CD4-positive, alpha-beta T cell treated with Interferon gamma for 1 hour (primary cell): ENCODE measurements around the gene CYP4B1.

Experiments used
- DNase-seq: peaks from one replicate; pipeline ENCODE4 v3.0.0-alpha.2; 2020

Gene CYP4B1

DNA sequence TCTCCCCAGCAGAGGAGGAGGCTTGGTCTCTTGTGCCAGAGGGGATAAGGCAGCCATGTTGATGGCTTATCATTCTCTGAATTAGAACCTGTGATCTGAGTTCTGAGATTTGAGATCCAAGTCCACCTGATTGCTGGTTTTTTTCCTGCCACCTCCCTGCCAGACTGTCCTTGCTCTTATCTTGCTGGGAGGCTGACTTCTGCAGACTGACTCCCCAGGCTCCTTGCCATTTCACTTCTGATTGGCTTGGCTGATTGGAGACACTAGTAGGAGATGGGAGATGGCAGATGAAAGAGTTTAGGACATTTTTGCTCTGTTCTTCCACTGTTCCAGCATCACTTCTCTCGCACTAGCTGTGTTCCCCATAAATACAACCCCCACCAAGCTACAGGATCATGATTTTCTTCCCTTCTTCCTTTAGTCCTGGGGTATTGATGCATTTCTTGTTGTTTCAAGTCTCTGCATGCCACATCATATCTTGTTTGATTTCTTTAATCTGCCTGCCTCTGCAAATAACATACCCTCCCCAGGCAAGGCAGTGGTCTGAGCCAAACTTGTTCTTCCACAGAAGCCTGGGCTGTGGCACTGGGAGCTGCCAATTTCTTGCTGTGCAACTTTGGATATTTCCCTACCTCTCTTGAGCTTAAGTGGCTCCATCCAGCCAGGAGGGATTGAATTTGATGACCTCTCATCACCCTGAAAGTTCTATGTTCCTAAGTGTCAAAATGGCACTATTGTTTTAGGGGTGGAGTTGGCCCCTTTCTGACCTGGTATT, 963 bp upstream of the CYP4B1 start:
- DNase-seq: no peak

DNA sequence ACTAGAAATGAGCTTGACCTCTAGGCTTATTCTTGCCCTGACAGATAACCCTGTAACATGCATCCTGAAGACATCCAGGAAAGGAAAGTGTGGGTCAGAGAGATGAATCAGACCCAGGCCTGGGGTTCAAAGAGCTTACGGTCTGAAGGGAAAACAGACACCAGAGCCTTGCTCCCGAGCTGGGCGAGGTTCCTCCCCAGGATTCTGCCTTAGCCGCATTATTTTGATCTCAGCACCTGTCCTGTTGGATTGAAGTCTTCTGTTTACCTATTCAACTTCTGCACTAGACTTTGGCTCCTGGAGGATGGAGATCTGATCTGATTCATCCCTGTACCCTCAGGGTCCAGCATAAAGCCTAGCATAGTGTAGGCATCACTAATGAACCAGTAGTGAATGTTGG, 1.9 kb downstream of the CYP4B1 start:
- no peak for DNase-seq

DNA sequence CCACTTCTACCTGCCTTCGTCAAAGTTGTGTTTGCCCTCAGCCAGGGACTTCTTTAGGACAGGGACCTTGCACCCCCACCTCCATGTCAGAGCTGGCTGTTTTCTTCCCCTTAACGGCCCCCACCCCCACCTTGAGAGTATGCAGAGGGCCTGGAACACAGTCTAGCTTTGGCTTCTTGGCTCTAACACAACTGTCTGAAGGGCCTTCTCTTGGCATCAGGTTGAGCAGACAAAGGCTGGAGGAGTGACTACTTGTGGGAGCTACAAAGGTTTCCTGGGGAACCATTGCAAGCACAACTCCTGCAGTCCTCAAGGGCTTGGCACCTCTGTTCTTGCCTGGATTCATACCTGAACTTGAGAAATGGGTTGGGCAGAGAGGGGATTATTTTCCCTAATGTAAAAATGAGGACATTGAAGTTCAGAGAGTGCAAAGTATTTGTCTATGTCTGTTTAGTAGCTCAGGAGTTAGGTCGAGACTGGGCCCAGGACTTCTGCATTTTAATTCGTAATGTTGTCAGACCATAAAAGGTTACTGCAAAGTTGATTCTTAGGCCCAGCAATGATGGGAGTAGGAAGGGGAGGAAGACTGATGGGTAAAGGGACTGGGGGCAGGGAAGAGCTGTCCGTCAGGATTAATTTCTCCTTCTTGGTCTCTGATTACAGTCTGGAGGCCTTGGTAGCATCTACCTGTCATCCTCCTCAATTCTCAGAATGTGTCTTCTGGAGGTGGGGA, 2.6 kb downstream of the CYP4B1 start:
- no peak for DNase-seq

DNA sequence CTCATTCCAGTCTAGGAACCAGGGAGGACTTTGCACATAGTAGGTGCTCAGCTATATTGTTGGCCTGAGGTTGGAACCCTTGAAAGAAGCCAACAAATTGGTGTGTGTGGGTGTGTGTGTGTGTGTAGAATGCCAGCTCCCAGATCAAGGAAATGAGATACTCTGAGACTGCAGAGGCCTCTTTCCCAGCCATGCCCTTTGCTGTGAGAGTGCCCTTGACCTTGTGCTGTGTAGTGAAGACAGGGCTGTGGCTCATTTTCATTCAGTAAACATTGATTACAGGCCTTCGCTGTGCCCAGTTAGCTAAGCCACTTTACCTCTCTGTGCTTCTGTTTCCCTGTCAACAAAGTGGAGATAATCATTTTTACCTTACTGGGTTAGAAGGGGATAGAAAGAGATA, 3.2 kb downstream of the CYP4B1 start:
- no peak for DNase-seq

DNA sequence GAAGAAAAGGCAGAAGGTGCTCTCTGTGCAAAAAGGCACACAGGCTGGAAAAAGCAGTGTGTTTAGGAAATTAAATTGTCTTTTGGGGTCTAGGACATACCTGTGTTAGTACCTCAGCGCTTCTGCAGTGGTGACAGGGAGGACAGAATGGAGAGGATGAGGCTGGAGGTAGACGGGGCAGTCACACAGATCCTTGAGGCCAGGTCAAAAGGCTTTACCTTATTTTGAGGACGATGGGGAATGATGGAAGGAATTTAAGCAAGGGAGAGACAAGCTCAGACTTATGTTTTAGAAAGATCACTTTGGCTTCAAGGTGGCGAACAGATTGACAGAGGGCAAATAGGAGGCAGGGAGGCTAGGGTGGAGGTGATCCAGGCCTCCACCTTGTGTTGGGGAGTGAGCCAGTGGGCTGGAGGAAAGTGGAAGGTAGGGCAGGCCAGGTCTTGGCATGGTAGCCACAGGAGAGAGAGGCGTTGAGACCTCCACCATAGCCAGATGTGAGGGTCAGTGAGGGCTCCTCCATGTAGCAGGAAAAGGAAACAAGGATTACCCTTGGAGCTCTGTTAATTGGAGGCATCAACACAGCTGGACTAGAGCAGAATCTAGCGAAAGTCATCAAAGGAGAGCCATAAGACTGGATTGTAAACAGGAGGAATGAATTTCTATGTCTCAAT, 4.2 kb downstream of the CYP4B1 start:
- no peak for DNase-seq

DNA sequence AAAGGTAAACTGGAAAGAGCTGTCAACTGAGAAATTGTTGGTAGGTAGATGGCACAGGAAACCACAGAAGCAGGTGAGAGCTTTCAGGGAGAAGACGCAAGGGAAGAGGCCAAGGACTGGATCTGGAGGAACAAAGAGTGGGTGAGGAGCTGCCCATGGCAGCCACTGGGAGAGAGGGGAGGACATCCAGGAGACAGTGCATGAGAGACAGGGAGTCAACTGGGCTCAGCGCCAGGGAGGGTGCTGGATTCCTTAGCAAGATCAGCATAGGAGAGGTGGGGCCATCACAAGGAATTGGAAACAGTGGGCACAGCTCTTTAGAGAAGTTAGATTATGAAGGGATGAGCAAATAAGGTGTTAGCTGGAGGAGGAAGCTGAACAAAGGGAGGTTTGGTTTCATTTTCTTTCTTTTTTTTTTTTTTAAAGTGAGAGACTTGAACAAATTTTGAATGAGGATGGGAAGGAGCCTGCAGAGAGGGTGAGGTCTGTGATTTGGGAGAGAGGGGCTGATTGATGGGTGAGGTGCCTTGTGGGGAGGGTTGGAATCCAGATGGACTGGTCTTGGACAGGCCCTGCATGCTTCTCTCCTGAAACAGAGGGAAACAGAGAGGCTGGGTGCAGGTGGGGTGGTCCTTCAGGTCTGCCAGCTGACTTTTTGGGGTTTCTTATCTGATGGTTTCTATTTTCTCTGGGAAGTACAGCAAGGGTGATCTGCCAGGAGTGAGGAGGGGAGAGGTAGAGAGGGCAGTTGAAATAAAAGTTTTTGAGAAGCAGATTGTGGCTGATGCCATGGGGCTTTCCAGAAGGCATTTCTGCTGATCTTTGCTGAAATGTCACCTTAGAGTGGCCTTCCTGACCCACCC, 5.4 kb downstream of the CYP4B1 start:
- DNase-seq: no peak

DNA sequence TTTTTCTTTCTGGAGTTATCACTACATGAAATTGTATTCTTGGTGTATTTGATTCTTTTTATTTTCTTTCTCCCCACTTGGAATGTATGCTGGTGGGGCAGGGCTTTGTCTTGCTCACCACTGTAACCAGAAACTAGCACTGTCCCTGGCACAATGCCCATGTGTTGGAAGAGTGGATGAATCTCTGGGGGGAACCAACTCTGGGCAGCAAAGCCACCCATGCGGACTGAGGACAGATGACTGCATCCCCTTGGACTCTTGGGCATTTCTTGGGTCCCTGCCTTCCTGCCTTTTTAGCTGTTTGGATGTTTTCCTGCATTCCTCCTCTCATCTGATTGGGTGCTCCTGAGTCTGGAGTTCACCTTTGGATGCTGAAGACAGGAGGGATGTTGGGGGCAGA, 6.1 kb downstream of the CYP4B1 start:
- no peak for DNase-seq

DNA sequence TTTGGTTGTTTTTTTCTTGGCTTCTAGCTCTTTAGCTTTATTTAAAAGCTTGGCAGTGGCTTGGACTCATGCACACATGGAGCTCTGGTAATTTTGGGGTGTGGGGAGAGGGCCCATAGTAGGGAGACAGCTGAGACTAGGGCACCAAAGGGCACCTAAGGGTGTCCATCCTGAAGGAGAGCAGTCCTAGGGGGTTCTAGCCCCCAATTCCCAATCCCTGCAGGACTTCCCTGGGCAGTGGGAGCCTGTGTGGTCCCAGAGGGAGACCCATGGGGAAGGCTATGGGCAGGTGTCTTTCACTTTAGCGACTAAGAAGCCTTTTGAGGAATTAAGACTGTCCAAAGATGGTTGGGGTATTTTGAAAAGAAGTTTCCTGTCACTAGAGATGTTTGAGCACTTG, 6.9 kb downstream of the CYP4B1 start:
- no peak for DNase-seq

DNA sequence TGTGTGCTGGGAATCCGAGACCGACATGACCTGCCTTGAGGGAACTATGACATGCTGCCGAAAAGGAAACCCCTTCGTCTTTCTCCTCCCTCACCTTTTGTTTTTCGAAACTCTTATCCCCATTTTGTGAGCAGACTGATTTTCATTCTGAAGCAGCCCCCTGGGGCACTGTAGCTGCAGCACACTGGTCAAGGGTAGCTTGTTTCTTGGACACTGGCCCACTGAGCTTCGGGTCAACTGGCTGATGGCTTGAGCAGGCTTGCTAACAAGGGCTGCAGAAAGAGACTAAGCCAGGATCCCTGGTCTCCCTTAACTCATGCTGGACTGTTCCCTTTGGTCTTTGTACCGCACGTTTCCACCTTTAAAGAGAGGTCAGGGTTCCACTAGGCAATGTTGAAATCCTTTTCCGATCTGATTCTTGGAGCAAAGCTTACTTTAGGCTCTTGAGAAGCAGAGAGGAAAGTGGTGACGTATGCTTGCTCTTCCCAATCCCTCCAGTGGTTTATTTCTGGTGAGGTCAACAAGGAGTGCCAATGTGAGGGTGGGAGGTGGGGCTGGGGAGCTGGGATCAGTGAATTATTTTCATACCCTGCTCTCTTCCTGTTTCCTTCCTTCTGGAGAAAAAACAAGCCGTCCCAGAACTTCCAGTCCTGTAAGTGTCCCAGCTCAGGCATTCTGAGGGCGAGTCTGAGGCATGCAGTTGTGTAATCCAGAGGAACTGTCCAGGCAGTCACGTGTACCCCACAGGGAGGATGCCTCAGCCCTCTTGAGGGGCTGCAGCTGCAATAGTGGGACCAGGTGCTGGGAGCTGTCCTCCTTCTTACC, 7.6 kb downstream of the CYP4B1 start:
- DNase-seq: no peak

DNA sequence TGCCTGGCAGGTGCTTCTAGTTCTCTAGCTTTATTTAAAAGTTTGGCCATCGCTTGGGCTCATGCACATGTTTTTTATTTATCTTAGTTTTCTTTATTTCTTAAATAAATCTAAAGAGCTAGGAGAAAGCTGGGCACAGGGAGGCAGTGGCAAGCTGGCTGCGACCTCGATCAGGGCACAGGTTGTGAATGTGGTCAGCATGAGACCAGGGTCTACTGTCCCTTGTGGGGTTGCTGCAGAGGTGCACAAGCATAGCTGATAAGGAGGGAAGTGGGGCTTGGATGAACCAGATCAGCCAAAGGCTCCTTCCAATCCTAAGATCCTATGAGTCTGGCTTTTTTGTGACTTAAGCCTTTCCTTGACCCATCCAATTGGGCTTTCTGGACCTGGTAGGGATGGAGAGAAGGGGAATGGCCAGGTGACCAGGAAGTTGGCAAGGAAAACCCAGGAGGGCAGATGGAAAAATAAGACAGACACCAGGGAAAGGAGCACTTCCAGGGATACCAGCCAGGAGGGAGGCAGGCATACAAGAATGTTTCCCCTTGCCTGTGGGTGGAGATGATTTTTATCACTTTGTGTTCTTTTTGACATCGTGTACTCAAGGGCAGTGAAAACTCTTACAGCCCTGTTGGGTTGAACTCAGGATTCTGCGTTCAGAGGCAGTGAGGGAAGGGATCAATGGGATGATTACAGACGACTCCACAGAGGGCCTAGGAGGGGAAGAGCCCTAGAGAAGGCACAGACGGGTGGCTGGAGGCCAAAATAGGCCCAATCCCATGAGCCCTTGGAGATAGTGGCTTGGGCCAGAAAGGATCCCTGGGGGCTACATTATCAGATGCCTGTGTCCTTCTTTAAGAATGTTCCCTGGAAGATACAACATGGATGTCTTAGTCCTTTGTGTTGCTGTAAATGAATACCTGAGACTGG, 8.5 kb downstream of the CYP4B1 start:
- DNase-seq: no peak

DNA sequence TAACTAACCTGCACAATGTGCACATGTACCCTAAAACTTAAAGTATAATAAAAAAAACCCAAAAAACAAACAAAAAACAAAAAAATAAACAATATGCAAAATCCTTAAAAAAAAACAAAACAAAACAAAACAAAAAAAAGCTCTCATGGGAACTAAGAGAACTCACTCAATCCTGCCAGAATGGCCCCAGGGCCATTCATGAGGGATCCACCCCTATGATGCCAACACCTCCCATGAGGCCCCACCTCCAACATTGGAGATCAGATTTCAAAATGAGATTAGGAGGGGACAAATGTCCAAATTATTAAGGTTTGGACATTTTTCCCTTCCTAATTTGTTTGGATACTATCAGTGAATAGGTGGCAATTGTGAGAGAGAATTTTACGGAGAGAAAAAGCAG, 10.2 kb downstream of the CYP4B1 start:
- DNase-seq: no peak

DNA sequence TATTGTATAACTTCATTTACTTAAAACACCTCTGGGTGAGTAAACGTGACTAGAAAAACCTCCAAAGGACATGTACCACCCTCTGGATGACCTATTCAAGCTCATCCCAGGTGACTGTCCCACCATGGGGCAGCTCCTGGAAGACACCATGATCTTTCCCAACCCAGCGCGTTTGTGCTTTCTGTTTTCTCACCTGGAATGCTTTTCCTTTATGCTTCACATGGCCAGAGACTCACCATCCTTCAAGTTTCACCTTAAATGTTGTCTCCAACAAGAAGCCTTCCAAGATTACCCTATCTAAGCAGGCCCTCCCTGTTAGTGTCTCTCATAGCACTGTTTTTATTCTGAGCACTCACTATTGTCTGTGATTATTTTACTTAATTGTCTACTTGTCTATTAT, 11.1 kb downstream of the CYP4B1 start:
- no peak for DNase-seq

DNA sequence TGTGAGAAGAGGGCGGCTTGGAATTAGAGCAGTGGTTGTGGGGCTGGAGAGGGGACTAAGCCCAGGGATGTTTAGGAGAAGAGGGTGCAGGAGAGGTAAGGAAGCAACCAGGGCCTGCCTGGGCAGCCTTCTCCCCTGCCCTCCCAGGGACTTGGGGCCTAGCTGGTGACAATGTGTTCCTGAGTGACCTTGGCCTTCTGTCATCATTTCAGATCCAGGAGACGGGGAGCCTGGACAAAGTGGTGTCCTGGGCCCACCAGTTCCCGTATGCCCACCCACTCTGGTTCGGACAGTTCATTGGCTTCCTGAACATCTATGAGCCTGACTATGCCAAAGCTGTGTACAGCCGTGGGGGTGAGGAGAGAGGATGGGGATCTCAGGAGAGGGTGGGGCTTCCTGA, 11.8 kb downstream of the CYP4B1 start:
- no peak for DNase-seq

DNA sequence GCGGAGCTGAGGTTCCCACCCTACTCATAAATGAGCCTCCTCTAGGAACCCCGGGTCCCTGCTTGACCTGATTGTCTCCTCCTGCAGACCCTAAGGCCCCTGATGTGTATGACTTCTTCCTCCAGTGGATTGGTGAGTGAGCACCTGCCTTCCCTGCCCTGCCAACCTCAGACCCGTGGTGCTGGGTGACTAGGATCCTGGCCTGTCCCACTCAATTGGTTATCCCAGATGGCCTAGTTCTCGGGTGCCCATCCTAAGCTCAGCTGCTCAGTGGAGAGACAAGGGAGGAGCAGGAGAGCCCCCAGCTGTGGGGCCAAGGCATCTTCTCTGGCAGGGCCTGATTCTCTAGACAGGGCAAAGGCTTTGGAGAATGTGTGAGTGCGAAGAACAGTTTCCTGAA, 12.2 kb downstream of the CYP4B1 start:
- DNase-seq: no peak

DNA sequence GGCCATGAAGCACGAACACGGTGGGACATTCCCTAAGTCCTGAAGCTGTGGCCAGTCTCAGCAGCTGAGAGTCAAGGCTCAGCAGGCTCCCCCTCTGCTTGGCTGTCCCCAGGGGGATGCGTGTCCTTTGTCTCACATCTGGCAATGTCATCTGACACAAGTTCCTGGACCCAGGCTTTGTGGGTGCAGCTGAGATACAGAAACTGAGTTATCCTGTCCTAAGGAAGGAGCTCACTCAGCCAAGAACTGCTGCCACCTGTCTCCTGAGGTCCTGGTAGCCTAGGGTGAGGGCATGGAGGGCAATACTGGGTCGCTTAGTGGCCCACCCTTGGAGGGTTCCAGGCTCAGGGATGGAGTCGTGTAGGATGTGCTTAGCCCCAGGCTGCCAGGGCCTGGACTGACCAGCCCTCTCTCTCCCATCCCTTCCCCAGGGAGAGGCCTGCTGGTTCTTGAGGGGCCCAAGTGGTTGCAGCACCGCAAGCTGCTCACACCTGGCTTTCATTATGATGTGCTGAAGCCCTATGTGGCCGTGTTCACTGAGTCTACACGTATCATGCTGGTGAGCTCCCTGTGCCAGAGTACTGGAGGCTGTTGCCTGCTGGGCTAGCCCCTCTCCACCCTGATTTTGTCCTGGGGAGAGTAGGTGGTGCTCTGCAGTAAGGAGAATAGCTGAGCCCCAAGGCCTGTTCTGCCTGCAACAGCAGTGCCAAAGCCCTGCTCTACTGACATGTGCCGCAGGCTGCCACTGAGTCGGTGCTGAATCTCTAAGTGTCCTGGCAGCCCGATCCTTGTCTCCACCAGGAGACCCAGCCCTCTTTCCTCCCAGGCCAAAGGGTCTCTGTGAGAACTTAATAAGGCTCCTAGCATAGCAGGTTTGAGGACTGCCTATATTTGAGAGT, 13.5 kb downstream of the CYP4B1 start:
- DNase-seq: no peak

DNA sequence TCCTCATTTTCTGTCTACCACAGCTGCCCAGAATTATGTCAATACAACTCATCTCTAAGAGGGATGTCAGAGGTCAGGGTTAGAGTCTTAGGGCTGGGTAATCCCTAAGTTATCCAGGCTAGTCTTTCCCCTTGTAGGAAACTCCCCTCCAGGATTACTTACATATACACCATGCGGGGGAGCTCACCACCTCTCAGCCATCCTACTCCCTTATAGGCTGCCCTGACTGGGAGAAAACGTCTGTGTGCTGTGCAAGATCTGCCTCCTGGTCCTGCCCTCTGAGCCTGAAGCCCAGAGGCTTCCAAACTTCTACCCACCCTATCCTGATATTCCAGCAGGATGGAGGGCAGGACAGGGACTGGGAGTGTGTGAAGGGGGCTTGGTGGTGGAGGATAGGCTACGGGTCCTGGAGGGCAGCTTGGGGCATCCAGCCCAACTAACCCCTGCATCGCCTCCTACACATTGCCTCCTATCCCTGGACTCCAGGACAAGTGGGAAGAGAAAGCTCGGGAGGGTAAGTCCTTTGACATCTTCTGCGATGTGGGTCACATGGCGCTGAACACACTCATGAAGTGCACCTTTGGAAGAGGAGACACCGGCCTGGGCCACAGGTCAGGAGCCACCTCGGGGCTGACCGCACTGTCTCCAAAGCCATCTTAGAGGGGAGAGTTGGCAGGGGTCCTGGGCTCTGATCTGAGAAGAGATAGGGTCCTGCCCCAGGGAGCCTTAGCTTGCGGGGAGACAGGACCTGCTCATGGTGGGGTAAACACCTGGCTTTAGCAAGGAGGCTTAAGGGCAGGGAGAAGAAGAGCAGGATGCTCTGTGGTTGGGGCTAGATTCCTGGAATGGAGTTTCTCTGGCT, 14.4 kb downstream of the CYP4B1 start:
- no peak for DNase-seq

DNA sequence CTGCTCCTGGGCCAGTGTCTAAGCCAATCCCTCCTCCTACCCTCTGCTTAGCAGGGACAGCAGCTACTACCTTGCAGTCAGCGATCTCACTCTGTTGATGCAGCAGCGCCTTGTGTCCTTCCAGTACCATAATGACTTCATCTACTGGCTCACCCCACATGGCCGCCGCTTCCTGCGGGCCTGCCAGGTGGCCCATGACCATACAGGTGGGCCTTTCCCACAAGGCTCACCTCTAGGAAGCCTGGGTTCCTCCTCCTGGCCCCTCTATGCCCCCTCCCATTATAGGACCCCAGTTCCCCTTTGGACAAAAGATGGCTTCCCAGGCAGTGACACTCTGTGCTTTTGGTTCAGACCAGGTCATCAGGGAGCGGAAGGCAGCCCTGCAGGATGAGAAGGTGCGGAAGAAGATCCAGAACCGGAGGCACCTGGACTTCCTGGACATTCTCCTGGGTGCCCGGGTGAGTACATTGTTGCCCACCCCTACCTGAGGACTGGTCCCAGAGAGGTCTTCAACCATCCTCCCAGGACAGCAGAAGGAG, 15.1 kb downstream of the CYP4B1 start:
- no peak for DNase-seq

DNA sequence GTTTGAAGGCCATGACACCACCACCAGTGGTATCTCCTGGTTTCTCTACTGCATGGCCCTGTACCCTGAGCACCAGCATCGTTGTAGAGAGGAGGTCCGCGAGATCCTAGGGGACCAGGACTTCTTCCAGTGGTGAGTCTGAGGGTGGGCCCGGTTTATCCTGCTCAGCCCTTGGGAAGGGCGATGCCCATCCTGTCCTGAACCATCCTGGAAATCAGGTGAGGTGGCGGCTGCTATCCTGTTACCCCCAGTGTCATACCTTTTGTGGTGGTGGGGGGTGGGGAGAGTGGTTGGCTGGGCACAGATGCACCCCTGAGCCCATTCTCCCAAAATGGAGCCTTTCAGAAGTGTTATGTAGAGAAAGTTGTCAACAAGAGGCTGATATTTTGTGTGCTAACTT, 16.3 kb downstream of the CYP4B1 start:
- DNase-seq: no peak

DNA sequence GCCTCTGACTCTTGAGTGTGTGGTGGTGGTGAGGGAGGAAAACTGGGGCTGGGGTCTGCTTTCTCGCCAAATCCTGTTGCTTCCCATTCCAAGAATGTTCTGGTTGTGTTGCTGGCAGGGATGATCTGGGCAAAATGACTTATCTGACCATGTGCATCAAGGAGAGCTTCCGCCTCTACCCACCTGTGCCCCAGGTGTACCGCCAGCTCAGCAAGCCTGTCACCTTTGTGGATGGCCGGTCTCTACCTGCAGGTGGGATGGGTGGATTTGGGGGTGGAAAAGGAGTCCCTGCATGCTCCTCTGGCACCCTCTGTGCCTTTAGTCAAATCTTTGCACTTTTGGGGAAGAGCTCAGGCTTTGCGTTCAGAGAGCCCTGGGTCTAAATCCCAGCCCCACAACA, 18.1 kb downstream of the CYP4B1 start:
- no peak for DNase-seq
